Measurements from ENCODE around the gene SPACA5B.
"Not testable (repeated sequence)": the region's sequence is repeated elsewhere in the genome, so short reads cannot be mapped to it uniquely, and the experiment has no call there.

SPACA5B gene

DNA sequence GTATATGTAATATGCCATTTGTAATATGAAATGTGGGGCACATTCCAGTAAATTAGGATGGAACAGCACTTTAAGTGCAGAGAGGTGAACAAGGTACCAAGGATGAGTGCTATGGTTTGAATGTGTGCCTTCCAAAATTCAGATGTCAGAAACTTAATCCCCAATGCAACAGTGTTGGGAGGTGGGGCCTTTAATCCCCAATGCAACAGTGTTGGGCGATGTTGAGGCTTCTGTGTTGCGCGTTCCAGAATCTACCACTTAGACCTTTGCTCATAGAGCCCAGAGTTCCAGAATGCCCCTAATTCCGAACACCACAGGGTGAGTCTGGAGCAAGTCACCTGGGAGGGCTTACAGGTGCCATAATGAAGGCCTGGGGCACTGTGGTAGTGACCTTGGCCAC lies at the start of gene SPACA5B:
SPACA5B (plus strand) TSS at position 301 of the 400 bp plus-strand sequence; CDS start at position 363, 62 bp downstream.
- not testable (repeated sequence) for DNase-seq

DNA sequence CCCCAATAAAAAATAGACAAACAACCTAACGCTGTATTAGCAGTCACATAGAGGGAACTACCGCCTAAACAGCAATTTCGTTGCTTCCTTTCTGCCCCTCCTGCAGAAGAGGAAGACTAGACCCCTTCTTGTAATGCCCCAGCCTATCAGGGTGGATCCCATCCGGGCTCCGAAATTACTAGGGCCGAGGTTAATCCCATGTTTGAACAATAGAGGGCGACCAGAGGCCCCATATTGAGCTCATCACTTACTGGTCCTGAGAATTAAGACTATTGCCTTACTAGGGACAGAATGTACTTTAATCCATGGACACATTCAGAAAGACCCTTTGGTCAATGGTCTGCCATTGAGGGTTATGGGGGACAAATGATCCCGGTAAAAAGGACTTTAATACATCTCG lies 47.2 kb upstream of the SPACA5B start:
- peak in 1 of 2 donors; percentile 3 for DNase-seq

DNA sequence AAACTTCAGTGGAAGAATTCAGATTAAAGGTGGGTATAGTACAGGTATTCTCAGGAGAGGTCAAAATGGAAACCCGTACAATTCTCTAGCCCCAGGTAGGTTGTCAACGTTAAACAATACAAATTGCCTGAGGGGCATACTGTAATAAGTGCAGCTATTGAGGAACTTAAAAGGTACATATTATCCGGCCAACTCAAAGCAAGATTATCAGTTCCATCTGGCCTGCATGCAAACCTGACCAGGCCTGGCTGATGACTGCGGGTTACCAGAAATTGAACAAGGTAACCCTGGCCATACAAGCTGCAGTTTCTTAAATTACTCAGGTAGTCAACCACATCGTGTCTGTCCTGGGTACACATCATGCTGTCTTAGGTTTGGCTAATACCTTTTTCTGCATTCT lies 46.7 kb upstream of the SPACA5B start:
- DNase-seq, result no peak

DNA sequence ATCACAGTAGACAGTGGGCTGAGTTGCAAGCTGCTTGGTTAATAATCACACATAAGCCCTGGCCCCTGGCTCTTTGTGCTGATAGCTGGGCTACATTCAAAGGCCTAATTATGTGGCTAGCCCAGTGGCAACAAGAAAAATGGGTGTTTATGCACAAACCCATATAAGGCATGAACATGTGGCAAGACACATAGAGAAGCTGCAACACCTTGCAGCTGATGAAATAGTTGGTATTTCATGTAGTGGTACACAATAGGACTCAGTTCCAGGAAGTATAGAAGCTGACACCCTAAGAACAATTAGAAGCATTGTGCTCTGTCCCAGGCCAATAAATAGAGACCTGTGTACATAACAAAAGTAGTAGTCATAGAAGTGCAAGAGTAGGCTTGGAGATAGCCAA lies 44.3 kb upstream of the SPACA5B start:
- no peak for DNase-seq

DNA sequence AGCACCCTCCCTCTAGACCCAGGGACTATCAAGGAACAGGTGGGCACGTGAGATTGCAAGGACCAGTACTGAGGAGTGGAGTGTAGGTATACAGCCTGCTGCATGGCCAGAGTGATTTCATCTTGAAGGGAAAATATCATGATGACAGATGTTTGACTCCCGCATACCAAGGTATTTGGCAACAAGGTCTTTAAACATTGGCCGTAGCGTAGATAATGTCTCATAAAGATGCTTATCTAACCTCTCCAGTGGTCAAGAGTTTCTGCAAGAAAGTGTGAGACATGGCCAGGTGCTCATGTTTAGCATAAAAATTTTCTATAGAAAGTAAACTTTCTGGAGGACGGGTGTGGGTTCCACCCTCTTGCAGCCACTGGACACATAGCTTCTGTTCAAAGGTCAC lies 40.3 kb upstream of the SPACA5B start:
- DNase-seq, result no peak

DNA sequence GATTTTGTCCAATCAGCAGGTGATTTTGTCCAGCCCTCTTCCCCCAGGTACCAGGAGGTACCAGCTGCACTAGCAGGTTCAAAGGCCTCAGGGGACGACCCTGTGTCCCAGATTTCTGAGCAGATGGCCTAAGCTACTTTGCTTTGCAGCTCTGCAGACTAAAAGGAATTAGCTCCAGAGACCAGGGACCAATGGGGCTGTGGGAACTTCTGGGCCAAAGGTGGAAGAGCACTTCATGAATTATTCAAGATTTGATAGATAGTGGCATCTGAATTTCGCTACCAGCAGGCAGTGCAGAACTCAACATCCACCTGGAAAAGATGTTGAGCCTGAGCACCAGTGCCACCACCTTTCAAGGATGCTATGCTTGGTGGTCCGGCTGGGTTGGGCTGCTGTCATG lies 37.9 kb upstream of the SPACA5B start:
- DNase-seq, result not testable (repeated sequence)

DNA sequence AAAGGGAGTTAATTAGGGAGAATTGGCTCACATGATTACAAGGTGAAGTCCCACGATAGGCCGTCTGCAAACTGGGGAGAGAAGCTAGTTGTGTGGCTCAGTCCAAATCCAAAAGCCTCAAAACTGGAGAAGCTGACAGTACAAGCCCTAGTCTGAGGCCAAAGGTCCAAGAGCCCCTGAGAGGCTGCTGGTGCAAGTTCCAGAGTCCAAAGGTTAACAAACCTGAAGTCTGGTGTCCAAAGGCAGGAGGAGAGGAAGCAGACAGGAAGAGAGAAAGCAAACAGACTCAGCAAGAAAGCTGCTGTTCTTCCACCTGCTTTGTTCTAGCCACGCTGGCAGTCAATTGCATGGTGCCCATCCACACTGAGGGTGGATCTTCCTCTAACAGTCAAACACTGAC lies 29.0 kb upstream of the SPACA5B start:
- DNase-seq, result no peak

DNA sequence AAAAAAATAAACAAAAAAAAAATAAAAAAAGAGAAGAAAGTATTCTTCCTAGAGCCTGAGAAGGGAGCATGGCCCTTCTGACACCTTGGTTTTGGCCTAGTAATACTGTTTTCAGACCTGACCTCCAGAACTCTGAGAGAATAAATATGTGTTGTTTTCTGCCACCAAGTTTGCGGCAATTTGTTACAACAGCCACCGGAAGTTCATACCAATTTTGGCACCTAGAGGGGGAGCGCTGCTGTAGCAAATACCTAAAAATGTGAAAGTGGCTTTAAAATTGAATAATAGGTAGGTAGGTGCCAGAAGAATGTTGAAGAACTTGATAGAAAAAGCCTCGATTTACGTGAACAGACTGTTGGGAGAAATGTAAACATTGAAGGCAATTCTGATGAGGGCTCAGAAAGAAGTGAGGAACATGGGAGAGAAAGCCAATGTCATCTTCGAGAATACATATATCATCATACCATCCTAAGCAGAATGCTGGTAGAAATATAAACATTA lies 27.5 kb upstream of the SPACA5B start:
- no peak for DNase-seq

DNA sequence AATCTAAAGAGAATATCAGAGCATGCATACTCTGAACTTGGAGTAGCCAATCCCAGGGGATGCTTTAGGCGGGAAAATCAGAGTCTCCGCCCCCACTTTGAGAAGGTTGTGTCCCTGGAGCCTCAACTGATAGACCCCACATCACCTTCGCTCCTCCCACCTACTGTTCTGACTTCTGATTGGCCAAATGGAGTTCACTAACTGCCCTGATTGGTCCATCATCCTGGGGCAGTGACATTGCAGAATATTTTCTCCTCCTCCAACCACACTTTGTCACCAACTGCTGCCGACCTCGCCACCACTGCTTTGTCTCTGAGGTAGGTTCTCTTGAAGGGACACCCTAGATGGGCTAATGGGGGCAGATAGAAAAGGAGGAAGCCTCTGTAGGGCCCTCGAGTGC lies 22.7 kb upstream of the SPACA5B start:
- DNase-seq, result no peak

DNA sequence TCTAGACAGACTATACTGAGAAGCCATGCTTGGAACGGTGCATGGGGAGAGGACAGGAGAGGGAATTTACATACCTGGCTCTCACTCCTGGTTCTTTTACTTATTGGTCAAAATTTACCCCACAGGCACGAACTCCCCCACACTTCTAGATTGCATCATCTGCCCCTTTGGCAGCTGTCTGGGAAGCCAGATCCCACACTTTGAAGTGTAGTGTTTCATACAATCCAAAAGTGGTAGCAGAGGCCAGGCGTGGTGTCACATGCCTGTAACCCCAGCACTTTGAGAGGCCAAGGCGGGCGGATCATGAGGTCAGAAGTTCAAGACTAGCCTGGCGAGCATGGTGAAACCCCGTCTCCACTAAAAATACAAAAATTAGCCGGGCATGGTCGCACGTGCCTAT lies 5.1 kb upstream of the SPACA5B start:
- not testable (repeated sequence) for DNase-seq

DNA sequence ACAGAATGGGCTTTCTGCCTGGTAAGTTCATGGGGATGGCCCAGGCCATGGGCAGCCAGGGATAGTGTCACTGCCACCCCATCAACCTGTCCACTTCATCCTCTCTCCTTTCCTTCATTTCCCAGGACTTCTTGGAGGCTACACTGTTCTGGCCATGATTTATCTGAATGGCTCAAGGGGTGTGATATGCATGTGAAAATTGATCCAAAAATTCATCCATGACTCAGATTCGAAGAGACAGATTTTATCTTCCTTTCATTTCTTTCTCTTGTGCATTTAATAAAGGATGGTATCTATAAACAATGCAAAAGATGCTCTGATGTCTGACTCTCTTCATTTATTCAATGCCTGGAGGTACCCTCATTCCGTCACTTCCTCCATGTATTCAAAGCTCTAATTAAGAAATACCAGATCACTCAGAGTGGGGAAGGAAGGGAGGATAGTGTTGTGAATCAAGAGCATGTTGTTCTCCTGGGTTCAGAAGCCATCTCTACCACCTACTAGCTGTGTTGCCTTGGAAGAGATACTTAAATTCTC lies 1.9 kb downstream of the SPACA5B start:
- DNase-seq, result not testable (repeated sequence)

DNA sequence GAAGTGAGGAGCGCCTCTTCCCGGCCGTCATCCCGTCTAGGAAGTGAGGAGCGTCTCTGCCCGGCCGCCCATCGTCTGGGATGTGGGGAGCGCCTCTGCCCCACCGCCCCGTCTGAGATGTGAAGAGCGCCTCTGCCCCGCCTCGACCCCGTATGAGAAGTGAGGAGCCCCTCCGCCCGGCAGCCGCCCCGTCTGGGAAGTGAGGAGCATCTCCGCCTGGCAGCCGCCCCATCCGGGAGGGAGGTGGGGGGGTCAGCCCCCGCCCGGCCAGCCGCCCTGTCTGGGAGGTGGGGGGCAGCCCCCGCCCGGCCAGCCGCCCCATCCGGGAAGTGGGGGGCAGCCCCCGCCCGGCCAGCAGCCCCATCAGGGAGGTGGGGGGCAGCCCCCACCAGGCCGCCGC lies 8.7 kb downstream of the SPACA5B start:
- not testable (repeated sequence) for DNase-seq

DNA sequence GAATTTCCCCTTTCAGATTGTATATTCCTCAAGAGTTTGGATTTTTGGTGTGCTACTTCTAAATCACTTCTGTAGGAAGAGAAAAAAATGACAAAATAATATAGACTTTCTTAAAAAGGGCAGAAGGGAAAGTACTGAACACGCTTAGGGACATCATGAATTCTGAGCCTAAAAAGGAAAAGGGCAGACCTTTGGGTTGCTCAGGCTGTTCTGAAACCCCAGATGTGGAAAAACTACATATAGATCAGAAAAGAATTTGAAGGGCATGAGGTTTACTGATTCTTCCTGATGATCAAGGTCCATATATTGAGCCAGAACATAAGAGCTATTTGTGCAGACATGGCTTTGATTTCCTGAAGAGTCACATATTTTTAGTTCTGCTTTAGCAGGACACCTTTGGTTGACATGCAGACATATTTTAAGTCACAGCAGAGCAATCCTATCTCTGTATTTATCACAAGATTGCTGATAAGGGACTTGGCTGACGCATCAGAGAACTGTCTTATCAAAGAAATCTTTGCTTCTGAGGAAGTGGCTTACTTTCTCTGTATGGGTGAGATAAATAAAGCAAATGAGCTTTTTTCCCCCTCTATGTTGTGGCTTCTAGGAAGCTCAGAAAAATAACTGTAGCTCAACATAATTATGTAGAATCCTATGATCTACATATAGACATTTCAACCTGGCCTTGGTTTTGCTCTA lies 11.5 kb downstream of the SPACA5B start:
- not testable (repeated sequence) for DNase-seq

DNA sequence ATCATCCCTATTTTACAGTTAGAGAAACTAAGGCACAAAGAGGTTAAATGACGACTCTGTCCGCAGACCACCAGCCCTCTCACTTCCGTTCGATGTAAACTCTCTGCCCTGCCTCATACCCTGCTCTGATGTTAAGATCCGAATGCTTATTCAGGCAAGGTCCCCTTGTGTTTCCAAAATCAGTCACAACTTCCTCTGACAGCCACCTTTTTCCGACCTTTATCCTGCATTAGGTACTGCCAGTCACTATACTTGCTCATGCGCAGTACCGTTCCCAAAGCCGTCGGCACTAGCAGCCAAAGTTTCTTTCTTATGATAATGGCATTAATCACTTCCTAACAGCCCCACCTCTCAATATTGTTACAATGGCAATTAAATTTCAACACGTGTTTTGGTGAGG lies 12.3 kb downstream of the SPACA5B start:
- DNase-seq, result not testable (repeated sequence)

DNA sequence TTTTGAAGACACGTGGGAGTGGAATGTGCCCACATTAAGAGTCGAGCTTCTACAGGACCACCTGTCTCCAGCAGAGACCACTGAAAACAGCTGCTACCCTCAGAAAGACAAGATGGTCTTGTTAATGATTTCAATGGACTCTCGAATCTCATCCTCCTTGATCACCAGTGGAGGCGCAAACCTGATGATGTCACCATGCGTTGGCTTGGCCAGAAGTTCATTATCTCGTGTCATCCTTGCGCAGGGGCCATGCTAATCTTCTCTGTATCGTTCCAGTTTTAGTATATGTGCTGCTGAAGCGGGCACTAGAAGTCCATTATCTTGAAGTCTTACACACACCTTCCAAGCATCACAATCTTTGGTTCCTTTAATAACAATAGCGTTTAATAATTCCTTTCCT lies 23.3 kb downstream of the SPACA5B start:
- DNase-seq, result no peak

DNA sequence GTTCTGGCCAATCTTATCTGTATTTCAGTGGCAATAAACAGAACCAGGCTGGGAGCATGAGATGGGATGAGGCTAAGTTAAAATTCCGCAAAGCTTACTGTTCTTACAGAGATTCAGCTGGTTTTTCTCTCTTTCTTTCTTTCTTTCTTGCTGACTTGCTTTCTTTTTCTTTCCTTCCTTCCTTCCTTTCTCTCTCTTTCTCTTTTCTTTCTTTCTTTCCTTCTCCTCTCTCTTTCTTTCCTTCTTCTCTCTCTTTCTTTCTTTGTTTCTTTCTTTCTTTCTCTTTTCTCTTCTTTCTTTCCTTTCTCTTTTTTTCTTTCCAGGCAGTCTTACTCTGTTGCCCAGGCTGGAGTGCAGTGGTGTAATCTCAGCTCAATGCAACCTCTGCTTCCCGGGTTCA lies 24.4 kb downstream of the SPACA5B start:
- no peak for DNase-seq

DNA sequence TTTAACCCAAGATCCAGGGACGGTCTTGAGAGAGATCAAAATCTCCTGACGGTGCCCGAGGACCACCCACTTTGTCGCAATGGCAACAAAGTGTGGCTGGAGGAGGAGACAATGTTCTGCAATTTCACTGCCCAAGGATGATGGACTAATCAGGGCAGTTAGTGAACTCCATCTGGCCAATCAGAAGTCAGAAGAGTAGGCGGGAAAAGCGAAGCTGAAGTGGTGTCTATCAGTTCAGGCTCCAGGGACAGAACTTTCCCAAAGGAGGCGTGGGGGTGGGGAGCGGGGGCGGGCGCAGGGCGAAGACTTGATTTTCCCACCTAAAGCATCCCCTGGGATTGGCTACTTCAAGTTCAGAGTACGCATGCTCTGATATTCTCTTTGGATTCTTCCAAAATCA lies 25.6 kb downstream of the SPACA5B start:
- DNase-seq, result no peak

DNA sequence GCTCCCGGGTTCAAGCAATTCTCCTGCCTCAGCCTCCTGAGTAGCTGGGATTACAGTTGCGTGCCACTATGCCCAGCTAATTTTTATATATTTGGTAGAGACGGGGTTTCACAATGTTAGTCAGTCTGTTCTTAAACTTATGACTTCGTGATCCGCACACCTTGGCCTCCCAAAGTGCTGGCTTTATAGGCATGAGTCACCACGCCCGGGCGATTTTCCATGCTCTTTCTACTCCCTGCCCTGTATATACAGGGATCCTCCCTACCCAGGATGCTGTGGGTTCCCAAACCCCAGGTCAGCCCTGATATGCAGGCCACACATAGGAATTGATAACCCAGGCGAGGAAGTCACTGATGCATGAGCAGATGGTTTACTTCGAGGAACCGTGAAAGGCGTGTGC lies 34.8 kb downstream of the SPACA5B start:
- DNase-seq, result no peak

DNA sequence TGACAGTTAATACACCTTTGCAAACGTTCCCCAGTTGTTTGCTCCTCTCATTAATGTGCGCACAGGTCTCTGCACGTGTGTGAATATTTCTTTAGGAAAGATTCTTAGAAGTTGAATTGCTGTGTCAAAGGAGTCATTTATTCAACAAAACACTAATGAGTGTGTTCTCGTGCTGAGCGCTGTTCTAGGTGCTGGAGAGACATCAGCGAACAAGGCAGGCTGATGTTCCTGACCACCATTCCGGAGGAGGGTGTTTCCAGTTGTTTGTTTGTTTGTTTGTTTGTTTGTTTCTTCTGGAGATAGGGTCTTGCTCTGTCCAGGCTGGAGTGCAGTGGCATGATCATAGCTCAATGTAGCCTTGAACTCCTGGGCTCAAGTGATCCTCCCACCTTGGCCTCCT lies 35.9 kb downstream of the SPACA5B start:
- DNase-seq, result not testable (repeated sequence)

DNA sequence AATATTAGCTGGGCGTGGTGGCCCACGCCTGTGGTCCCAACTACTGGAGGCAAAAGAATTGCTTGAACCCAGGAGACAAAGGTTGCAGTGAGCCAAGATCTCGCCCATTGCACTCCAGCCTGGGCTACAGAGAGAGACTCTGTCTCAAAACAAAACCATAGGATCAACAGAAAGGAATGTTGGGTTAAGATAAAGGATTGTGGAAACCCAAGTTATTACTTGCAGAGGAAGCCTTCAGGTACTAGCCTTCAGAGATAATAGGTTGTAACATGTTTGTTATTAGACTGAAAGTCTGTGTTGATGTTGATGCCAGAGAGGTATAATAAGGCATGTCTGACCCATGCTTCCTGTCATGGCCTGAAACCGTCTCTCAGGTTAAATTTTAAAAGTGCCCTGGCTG lies 49.3 kb downstream of the SPACA5B start:
- DNase-seq, result no peak

DNA sequence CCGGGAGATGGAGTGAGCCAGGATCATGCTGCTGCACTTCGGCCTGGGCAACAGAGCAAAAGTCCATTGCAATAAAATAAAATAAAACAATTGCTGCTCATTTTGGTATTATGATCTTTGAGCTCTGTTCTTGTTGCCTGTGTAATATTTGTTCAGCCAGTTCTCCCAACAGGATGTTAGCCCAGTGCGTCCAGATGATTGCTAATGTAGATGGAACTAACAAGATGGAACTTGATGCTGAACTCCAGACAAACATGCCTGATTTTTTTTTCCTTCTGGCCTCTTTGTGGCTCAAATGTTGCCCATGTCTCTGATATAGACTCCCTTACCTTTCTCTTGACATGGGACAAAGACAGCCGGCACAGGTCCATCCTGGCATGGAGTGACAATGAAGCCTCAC lies 50.4 kb downstream of the SPACA5B start:
- DNase-seq, result no peak

DNA sequence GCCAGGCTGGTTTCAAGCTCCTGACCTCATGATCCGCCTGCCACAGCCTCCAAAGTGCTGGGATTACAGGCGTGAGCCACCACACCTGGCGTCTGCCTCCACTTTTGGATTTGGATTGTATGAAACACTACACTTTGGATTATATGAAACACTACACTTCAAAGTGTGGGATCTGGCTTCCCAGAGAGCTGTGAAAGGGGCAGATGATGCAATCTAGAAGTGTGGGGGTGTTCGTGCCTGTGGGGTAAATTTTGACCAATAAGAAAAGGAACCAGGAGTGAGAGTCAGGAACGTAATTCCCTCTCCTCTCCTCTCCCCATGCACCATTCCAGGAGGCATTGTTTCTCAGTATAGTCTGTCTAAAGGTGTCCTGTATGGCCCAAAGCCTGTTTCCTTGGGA lies 51.5 kb downstream of the SPACA5B start:
- DNase-seq, result not testable (repeated sequence)

All from hippocampal formation (tissue), 2 donors.